NB4 (cell line): ENCODE measurements around the gene ANO9.

ENCODE experiments used
- POLR2A ChIP-seq: IDR thresholded peaks from 2 replicates; pipeline ENCODE4 v1.6.1; 2011; ENCODE audit warnings: mild to moderate bottlenecking; ENCODE audit not compliant: insufficient read length; ENCODE audit errors: extremely low read depth
- TF ChIP-seq, protein P1 (sequence below): IDR thresholded peaks from one replicate; pipeline ENCODE4 v1.5.1; 2012; ENCODE audit warnings: low read depth, low read length

DNA sequence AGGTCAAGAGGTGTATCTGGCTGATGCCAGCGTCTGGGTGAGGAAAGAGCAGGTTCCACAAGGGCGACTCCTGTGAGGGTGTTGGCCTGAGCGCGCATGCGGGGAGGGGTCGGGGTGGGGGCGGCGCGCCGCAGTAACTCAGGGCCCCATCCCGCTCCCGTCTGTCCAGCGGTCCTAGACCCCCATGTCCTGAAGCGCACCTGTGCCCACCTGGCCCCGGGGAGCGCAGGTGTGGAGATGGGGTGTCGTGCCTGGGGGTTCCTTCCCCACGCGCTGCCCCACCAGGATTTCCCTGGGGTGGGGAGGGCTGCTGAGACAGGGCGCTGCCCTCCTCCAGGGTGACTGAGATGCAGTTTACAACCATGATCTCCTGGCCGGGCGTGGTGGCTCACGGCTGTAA, 44.4 kb upstream of the ANO9 start:
- TF ChIP-seq, protein P1, sequence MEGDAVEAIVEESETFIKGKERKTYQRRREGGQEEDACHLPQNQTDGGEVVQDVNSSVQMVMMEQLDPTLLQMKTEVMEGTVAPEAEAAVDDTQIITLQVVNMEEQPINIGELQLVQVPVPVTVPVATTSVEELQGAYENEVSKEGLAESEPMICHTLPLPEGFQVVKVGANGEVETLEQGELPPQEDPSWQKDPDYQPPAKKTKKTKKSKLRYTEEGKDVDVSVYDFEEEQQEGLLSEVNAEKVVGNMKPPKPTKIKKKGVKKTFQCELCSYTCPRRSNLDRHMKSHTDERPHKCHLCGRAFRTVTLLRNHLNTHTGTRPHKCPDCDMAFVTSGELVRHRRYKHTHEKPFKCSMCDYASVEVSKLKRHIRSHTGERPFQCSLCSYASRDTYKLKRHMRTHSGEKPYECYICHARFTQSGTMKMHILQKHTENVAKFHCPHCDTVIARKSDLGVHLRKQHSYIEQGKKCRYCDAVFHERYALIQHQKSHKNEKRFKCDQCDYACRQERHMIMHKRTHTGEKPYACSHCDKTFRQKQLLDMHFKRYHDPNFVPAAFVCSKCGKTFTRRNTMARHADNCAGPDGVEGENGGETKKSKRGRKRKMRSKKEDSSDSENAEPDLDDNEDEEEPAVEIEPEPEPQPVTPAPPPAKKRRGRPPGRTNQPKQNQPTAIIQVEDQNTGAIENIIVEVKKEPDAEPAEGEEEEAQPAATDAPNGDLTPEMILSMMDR, result no peak
- TF ChIP-seq POLR2A, result no peak
